ENCODE data around the gene EMC6.

Gene EMC6

GRCh38 chr17:3663102-3664011 lies 5.3 kb upstream of the EMC6 start:
- H3K4me3 Mint-ChIP-seq: no peak overlapping the region
- no peak overlapping the region for H3K27ac Mint-ChIP-seq
- no peak for TF ChIP-seq CTCF (IDR thresholded peaks at IDR 0.05)
- no peaks in the 10 kb centered on the region for H3K36me3 Mint-ChIP-seq (ENCODE audit: low read depth)
- no peak for DNase-seq
- no peaks in the 10 kb centered on the region for H3K27me3 Mint-ChIP-seq (ENCODE audit: low read depth, poor library complexity)
- H3K4me1 Mint-ChIP-seq: peaks cover 25% of the 10 kb centered on the region
- H3K9me3 Mint-ChIP-seq: no peaks in the 10 kb centered on the region

GRCh38 chr17:3665834-3666233 lies 2.8 kb upstream of the EMC6 start:
- Mint-ChIP-seq H3K27me3 (ENCODE audit: low read depth, poor library complexity) (no peaks in the 10 kb centered on the region), H3K4me1 (peaks cover 40% of the 10 kb centered on the region), H3K27ac (peak overlapping the region; percentile 76), H3K4me3 (peak overlapping the region; percentile 75), H3K36me3 (ENCODE audit: low read depth) (peaks cover 5% of the 10 kb centered on the region), H3K9me3 (no peaks in the 10 kb centered on the region)
- no peak for TF ChIP-seq CTCF (IDR thresholded peaks at IDR 0.05)
- DNase-seq: no peak

GRCh38 chr17:3666516-3666915 lies 2.1 kb upstream of the EMC6 start:
- Mint-ChIP-seq H3K9me3 (no peaks in the 10 kb centered on the region), H3K27me3 (ENCODE audit: low read depth, poor library complexity) (no peaks in the 10 kb centered on the region), H3K4me3 (peak overlapping the region; percentile 75), H3K4me1 (peaks cover 42% of the 10 kb centered on the region), H3K36me3 (ENCODE audit: low read depth) (peaks cover 6% of the 10 kb centered on the region), H3K27ac (peak overlapping the region; percentile 29)
- TF ChIP-seq CTCF (IDR thresholded peaks at IDR 0.05): no peak
- no peak for DNase-seq

GRCh38 chr17:3667366-3668278 lies 990 bp upstream of the EMC6 start:
- no peak for TF ChIP-seq CTCF (IDR thresholded peaks at IDR 0.05)
- H3K27ac Mint-ChIP-seq: peak overlapping the region; percentile 94
- DNase-seq: peak; percentile 84
- peaks cover 2% of the 10 kb centered on the region for H3K27me3 Mint-ChIP-seq (ENCODE audit: low read depth, poor library complexity)
- peaks cover 45% of the 10 kb centered on the region for H3K4me1 Mint-ChIP-seq
- H3K4me3 Mint-ChIP-seq: peak overlapping the region; percentile 99
- no peaks in the 10 kb centered on the region for H3K9me3 Mint-ChIP-seq
- H3K36me3 Mint-ChIP-seq (ENCODE audit: low read depth): peaks cover 17% of the 10 kb centered on the region

- peak overlapping the region; percentile 99 for H3K27ac Mint-ChIP-seq
- peak overlapping the region; percentile 99 for H3K4me3 Mint-ChIP-seq
- no peaks in the 10 kb centered on the region for H3K9me3 Mint-ChIP-seq
- TF ChIP-seq CTCF (IDR thresholded peaks at IDR 0.05): no peak
- DNase-seq: no peak
- peaks cover 18% of the 10 kb centered on the region for H3K36me3 Mint-ChIP-seq (ENCODE audit: low read depth)
- H3K27me3 Mint-ChIP-seq (ENCODE audit: low read depth, poor library complexity): peaks cover 2% of the 10 kb centered on the region
- H3K4me1 Mint-ChIP-seq: peaks cover 57% of the 10 kb centered on the region
Observed at GRCh38 chr17:3669085-3669347, 404 bp downstream of the EMC6 start.

All from nephron progenitor cell (in vitro differentiated cells).